Ascending aorta (tissue), 2 donors: Measurements from ENCODE around the gene C9orf152. TPM values are rescaled to one million over a fixed set of nuclear protein-coding genes. Genes with fewer than 3 reads are reported as not detected.
A peak's percentile ranks its signal among the peaks of the same experiment; 100 is the strongest.

Experiments
- DNase-seq, 2 donors: peaks; one replicate each; pipeline ENCODE4 v3.0.0-alpha.2; 2019; ENCODE audit warnings: low spot score in 2 of 2
- H3K27ac ChIP-seq, 2 donors: fragments of 200-600 bp; sonication (generic); one replicate each; pipeline ENCODE4 v1.5.1; 2016 to 2017; ENCODE audit warnings: mild to moderate bottlenecking in 1 of 2
- H3K27me3 ChIP-seq: fragments of 200-600 bp; sonication (generic); one replicate; pipeline ENCODE4 v1.5.1; 2017
- H3K36me3 ChIP-seq, 2 donors: fragments of 200-600 bp; sonication (generic); one replicate each; pipeline ENCODE4 v1.5.1; 2016
- H3K4me1 ChIP-seq, 2 donors: fragments of 200-600 bp; sonication (generic); one replicate each; pipeline ENCODE4 v1.5.1; 2016 to 2017; ENCODE audit warnings: mild to moderate bottlenecking in 1 of 2
- H3K4me3 ChIP-seq, 2 donors: fragments of 200-600 bp; sonication (generic); one replicate each; pipeline ENCODE4 v1.5.1; 2016 to 2017; ENCODE audit warnings: mild to moderate bottlenecking in 1 of 2
- H3K9me3 ChIP-seq, 2 donors: fragments of 200-600 bp; sonication (generic); one replicate each; pipeline ENCODE4 v1.5.1; 2016
- intact Hi-C: fragments of 100-400 bp; cut with DNase I; formaldehyde crosslinking; loops from one replicate; pipeline ENCODE4 v1.15.1; 2023
- total RNA-seq: library from RNA; depleted of rRNA; stranded (reverse); fragments of >200 nt; gene quantifications from one replicate; pipeline ENCODE4 v1.1.0, GENCODE V29; 2016
- TF ChIP-seq, protein P1 (sequence below), 3 experiments: fragments of 200-600 bp in 2 of 3; fragments of 450-650 bp in 1 of 3; sonication (generic) in 2 of 3; IDR thresholded peaks; one replicate each; pipeline ENCODE4 v1.5.1; 2016 to 2019; ENCODE audit warnings: antibody characterized with exemption in 3 of 3, mild to moderate bottlenecking in 1 of 3, moderate library complexity in 1 of 3

Gene C9orf152
- total RNA-seq, 1 donor from 2014 or later = not detected

DNA sequence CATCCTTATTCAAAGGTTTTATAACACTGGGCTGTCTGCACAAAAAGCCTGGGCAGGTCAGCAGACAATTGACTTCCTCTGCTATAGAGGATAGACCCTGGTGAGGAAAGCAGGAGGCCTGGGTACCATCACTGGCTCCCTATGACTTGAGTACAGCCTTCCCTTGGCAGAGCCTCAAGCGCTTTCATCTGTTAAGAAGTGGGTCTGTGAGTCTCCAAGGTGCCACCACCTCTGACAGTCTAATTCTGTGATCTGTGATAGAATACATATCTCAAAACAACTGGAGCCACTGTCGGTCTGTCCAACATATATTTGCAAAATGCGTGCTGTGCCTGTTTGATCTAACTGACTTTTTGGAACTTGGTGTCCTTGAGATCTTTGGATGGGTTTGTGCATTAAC, 52.2 kb downstream of the C9orf152 start:
- no peak for DNase-seq
- Histone ChIP-seq H3K4me1 (peaks cover 13 to 43% of the 10 kb centered on the region in 2 donors), H3K36me3 (peaks cover 0 to 3% of the 10 kb centered on the region in 2 donors), H3K27me3 (no peaks in the 10 kb centered on the region), H3K4me3 (no peak overlapping the region), H3K9me3 (no peaks in the 10 kb centered on the region), H3K27ac (no peak overlapping the region)
- intact Hi-C loops = no loop called here
- TF ChIP-seq, protein P1, sequence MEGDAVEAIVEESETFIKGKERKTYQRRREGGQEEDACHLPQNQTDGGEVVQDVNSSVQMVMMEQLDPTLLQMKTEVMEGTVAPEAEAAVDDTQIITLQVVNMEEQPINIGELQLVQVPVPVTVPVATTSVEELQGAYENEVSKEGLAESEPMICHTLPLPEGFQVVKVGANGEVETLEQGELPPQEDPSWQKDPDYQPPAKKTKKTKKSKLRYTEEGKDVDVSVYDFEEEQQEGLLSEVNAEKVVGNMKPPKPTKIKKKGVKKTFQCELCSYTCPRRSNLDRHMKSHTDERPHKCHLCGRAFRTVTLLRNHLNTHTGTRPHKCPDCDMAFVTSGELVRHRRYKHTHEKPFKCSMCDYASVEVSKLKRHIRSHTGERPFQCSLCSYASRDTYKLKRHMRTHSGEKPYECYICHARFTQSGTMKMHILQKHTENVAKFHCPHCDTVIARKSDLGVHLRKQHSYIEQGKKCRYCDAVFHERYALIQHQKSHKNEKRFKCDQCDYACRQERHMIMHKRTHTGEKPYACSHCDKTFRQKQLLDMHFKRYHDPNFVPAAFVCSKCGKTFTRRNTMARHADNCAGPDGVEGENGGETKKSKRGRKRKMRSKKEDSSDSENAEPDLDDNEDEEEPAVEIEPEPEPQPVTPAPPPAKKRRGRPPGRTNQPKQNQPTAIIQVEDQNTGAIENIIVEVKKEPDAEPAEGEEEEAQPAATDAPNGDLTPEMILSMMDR (IDR thresholded peaks at IDR 0.05) = no peak

GRCh38 chr9:110153431-110153830, 54.5 kb downstream of the C9orf152 start:
- TF ChIP-seq, protein P1 (IDR thresholded peaks at IDR 0.05) = no peak
- Histone ChIP-seq H3K27ac (no peak overlapping the region), H3K4me3 (no peak overlapping the region), H3K9me3 (no peaks in the 10 kb centered on the region), H3K4me1 (peaks cover 18 to 52% of the 10 kb centered on the region in 2 donors), H3K27me3 (no peaks in the 10 kb centered on the region), H3K36me3 (no peaks in the 10 kb centered on the region)
- no peak for DNase-seq
- intact Hi-C loops = loop anchor here (2.0 to 5.0 kb wide), 2 partner anchors 249 to 576 kb away; no protein-coding TSS in a partner anchor

- Histone ChIP-seq H3K9me3 (no peaks in the 10 kb centered on the region), H3K4me3 (no peak overlapping the region), H3K27ac (peak overlapping the region; percentile 3 to 23), H3K36me3 (no peaks in the 10 kb centered on the region), H3K4me1 (peaks cover 14 to 54% of the 10 kb centered on the region in 2 donors), H3K27me3 (no peaks in the 10 kb centered on the region)
- TF ChIP-seq, protein P1 (IDR thresholded peaks at IDR 0.05) = peak; percentile 46 to 79 (median 49)
- intact Hi-C loops = loop anchor here (2.0 to 5.0 kb wide), 2 partner anchors 248 to 576 kb away; no protein-coding TSS in a partner anchor
- no peak for DNase-seq
Observed at GRCh38 chr9:110152704-110153374, 55.1 kb downstream of the C9orf152 start.

Other genes with a start within 250 kb of the C9orf152 start
- gene TXN, start 48.3 kb upstream of the C9orf152 start, total RNA-seq = 28.9 TPM
- gene TXNDC8, start 129.7 kb upstream of the C9orf152 start, total RNA-seq = not detected